ENCODE results near the gene CD209. TPM values are rescaled to one million over a fixed set of nuclear protein-coding genes. Genes with fewer than 3 reads are reported as not detected.

Gene CD209
- total RNA-seq, 1 donor from 2014 or later = 8.8 TPM

- Histone ChIP-seq H3K27me3 (no peaks in the 10 kb centered on the region), H3K36me3 (no peaks in the 10 kb centered on the region), H3K4me3 (no peak overlapping the region), H3K9me3 (no peaks in the 10 kb centered on the region), H3K27ac (no peak overlapping the region), H3K4me1 (no peaks in the 10 kb centered on the region)
- no peak for DNase-seq (ENCODE audit: extremely low spot score in 2 of 2)
- intact Hi-C loops (cut with DNase I) = no loop called here
- TF ChIP-seq CTCF (IDR thresholded peaks at IDR 0.05) (no peak), POLR2AphosphoS5 (IDR thresholded peaks at IDR 0.05; ENCODE audit: insufficient read depth in 1 of 2, low read depth in 1 of 2) (no peak), POLR2A (IDR thresholded peaks at IDR 0.05) (no peak)
These were observed 44.0 kb downstream of the CD209 start for GRCh38 chr19:7703332-7703731.

GRCh38 chr19:7701654-7702457 lies 45.5 kb downstream of the CD209 start, which contains the start of gene FCER2:
TSS of gene FCER2 (minus strand) at chr19:7702131. CDS start at chr19:7699760, 2,371 bp downstream.
- intact Hi-C loops (cut with DNase I) = no loop called here
- no peaks in the 10 kb centered on the region for H3K27me3 ChIP-seq
- H3K36me3 ChIP-seq = no peaks in the 10 kb centered on the region

GRCh38 chr19:7701049-7701653 lies 46.2 kb downstream of the CD209 start:
- Histone ChIP-seq H3K27me3 (no peaks in the 10 kb centered on the region), H3K4me3 (no peak overlapping the region), H3K4me1 (no peaks in the 10 kb centered on the region)

More at GRCh38 chr19:7701654-7702457, 45.5 kb downstream of the CD209 start, which contains the start of gene FCER2:
- TF ChIP-seq POLR2AphosphoS5 (IDR thresholded peaks at IDR 0.05; ENCODE audit: insufficient read depth in 1 of 2, low read depth in 1 of 2) (no peak), CTCF (IDR thresholded peaks at IDR 0.05) (no peak), POLR2A (IDR thresholded peaks at IDR 0.05) (no peak)
- Histone ChIP-seq H3K9me3 (no peaks in the 10 kb centered on the region), H3K4me3 (no peak within 1 kb of the TSS), H3K4me1 (no peaks in the 10 kb centered on the region), H3K27ac (no peak within 1 kb of the TSS)
- DNase-seq (ENCODE audit: extremely low spot score in 2 of 2) = no peak

GRCh38 chr19:7699417-7700401 lies 47.6 kb downstream of the CD209 start:
- H3K27me3 ChIP-seq = no peaks in the 10 kb centered on the region
- no peak overlapping the region for H3K4me3 ChIP-seq
- H3K9me3 ChIP-seq = no peaks in the 10 kb centered on the region
- no peak for DNase-seq (ENCODE audit: extremely low spot score in 2 of 2)
- H3K36me3 ChIP-seq = no peaks in the 10 kb centered on the region
- intact Hi-C loops (cut with DNase I) = no loop called here
- H3K27ac ChIP-seq = no peak overlapping the region
- no peak for TF ChIP-seq POLR2AphosphoS5 (IDR thresholded peaks at IDR 0.05; ENCODE audit: insufficient read depth in 1 of 2, low read depth in 1 of 2)
- TF ChIP-seq CTCF (IDR thresholded peaks at IDR 0.05) = no peak
- no peak for TF ChIP-seq POLR2A (IDR thresholded peaks at IDR 0.05)
- no peaks in the 10 kb centered on the region for H3K4me1 ChIP-seq

More at GRCh38 chr19:7701049-7701653, 46.2 kb downstream of the CD209 start:
- Histone ChIP-seq H3K36me3 (no peaks in the 10 kb centered on the region), H3K9me3 (no peaks in the 10 kb centered on the region), H3K27ac (no peak overlapping the region)
- intact Hi-C loops (cut with DNase I) = no loop called here
- no peak for DNase-seq (ENCODE audit: extremely low spot score in 2 of 2)
- TF ChIP-seq POLR2AphosphoS5 (IDR thresholded peaks at IDR 0.05; ENCODE audit: insufficient read depth in 1 of 2, low read depth in 1 of 2) = no peak
- TF ChIP-seq POLR2A (IDR thresholded peaks at IDR 0.05) = no peak
- TF ChIP-seq CTCF (IDR thresholded peaks at IDR 0.05) = no peak
